HepG2 (cell line): ENCODE results near the gene COL5A1. TPM values are rescaled to one million over a fixed set of nuclear protein-coding genes. Genes with fewer than 3 reads are reported as not detected.

Experiments
- ATAC-seq: fragments of 200-7000 bp; cut with Tn5 transposase; 3 replicates; pipeline ENCODE4 v1.9.1; 2020; ENCODE audit warnings: mild to moderate bottlenecking, moderate library complexity
- BruUV-seq: library from RNA; stranded (reverse); fragments of 400-500 nt; replicated peaks from 2 replicates; lab custom pipeline; 2021; lab: Mats Ljungman, UMichigan
- CTCF ChIA-PET: fragments of 300-600 bp; formaldehyde crosslinking; extraction: SDS; loops from one replicate; lab custom pipeline; 2021; ENCODE audit warnings: low total read pairs, inconsistent platforms, low intra/inter-chr PET ratio; lab: Yijun Ruan, JAX
- POLR2A ChIA-PET: fragments of 350-600 bp; sonication (Branson Sonifier 250); formaldehyde crosslinking; loops from one replicate; lab custom pipeline; 2020; ENCODE audit warnings: antibody characterized with exemption, inconsistent platforms; lab: Yijun Ruan, JAX
- DNase-seq: peaks from one replicate; pipeline ENCODE4 v3.0.0-alpha.2; 2015; ENCODE audit warnings: low spot score
- FAIRE-seq: peaks from 3 replicates; lab custom pipeline; 2011; peaks lifted over from hg19 to GRCh38; lab: Jason Lieb, UNC
- H2AFZ ChIP-seq: one replicate; pipeline ENCODE4 v1.6.1; 2011; ENCODE audit warnings: low read length, inconsistent platforms
- H3K27ac ChIP-seq: fragments of 300-600 bp; 3 replicates; pipeline ENCODE4 v1.8.0; 2011; ENCODE audit warnings: mixed run types, mild to moderate bottlenecking, mixed read lengths, low read length, inconsistent platforms; ENCODE audit not compliant: insufficient read depth; ENCODE audit errors: extremely low read length
- H3K27me3 ChIP-seq, 2 experiments: fragments of 200-600 bp in 1 of 2; 2 replicates in 1 of 2; 3 replicates in 1 of 2; pipeline versions ENCODE4 v1.6.0 to v1.8.0; 2011; ENCODE audit warnings: low read length in 2 of 2, mild to moderate bottlenecking in 2 of 2, moderate library complexity in 2 of 2, inconsistent platforms in 1 of 2; ENCODE audit not compliant: insufficient read depth in 2 of 2, control insufficient read depth in 1 of 2
- H3K36me3 ChIP-seq, 2 experiments: fragments of 200-600 bp in 1 of 2; replicated peaks in 1 of 2; 2 replicates in 1 of 2; 3 replicates in 1 of 2; pipeline versions ENCODE4 v1.5.1 to v1.8.0; 2011; ENCODE audit warnings: low read length in 2 of 2, inconsistent platforms in 1 of 2; ENCODE audit not compliant: insufficient read depth in 2 of 2, control insufficient read depth in 1 of 2
- H3K4me1 ChIP-seq: 2 replicates; pipeline ENCODE4 v1.5.1; 2012; ENCODE audit warnings: low read length, inconsistent platforms; ENCODE audit not compliant: insufficient read depth
- H3K4me2 ChIP-seq: 2 replicates; pipeline ENCODE4 v1.6.0; 2011; ENCODE audit warnings: low read depth, low read length, inconsistent platforms
- H3K4me3 ChIP-seq, 3 experiments: fragments of 200-600 bp in 1 of 3; sonication (generic), shearing (Covaris generic) in 1 of 3; replicated peaks in 1 of 3; 2 replicates each; pipeline ENCODE4 v1.5.1; 2011 to 2016; ENCODE audit warnings: low read length in 3 of 3, inconsistent platforms in 2 of 3, low read depth in 2 of 3, mild to moderate bottlenecking in 2 of 3, control low read depth in 1 of 3, mixed read lengths in 1 of 3; ENCODE audit not compliant: insufficient read depth in 1 of 3
- H3K79me2 ChIP-seq: one replicate; pipeline ENCODE4 v1.6.1; 2011; ENCODE audit warnings: low read length, inconsistent platforms; ENCODE audit not compliant: insufficient read depth
- H3K9ac ChIP-seq: 2 replicates; pipeline ENCODE4 v1.6.0; 2011; ENCODE audit warnings: mild to moderate bottlenecking, low read depth, low read length, inconsistent platforms; ENCODE audit not compliant: insufficient read depth
- H3K9me3 ChIP-seq: 2 replicates; pipeline ENCODE4 v1.5.1; 2012; ENCODE audit warnings: mild to moderate bottlenecking, low read length
- H4K20me1 ChIP-seq: 2 replicates; pipeline ENCODE4 v1.6.0; 2011; ENCODE audit warnings: inconsistent platforms, mild to moderate bottlenecking, low read length, moderate library complexity; ENCODE audit not compliant: insufficient read depth
- DR1 ChIP-seq: sonication (generic); formaldehyde crosslinking; IDR thresholded peaks from 2 replicates; pipeline ENCODE4 v1.8.0; 2021; ENCODE audit warnings: mild to moderate bottlenecking, missing genetic modification reagents, inconsistent platforms
- JUNB ChIP-seq: sonication (generic); formaldehyde crosslinking; IDR thresholded peaks from 2 replicates; pipeline ENCODE4 v1.8.0; 2022; ENCODE audit warnings: missing genetic modification reagents, mild to moderate bottlenecking, borderline replicate concordance
- NR2F1 ChIP-seq, 2 experiments: fragments of 450-650 bp in 1 of 2; formaldehyde crosslinking in 1 of 2; IDR thresholded peaks; 2 replicates each; pipeline versions ENCODE4 v1.5.0 to v1.6.1; 2016 to 2020; ENCODE audit warnings: mild to moderate bottlenecking in 1 of 2, missing compliant biosample characterization in 1 of 2, missing genetic modification reagents in 1 of 2, moderate library complexity in 1 of 2
- SP2 ChIP-seq: sonication (generic); formaldehyde crosslinking; IDR thresholded peaks from 2 replicates; pipeline ENCODE4 v1.5.1; 2020; ENCODE audit warnings: mild to moderate bottlenecking, missing genetic modification reagents
- XRCC5 ChIP-seq: fragments of 200-400 bp; formaldehyde crosslinking; optimal IDR thresholded peaks from 2 replicates; pipeline ENCODE3; 2017; ENCODE audit warnings: mild to moderate bottlenecking, low read length
- ZFP82 ChIP-seq: sonication (generic); formaldehyde crosslinking; IDR thresholded peaks from 2 replicates; pipeline ENCODE4 v1.5.1; 2020; ENCODE audit warnings: mild to moderate bottlenecking, missing genetic modification reagents, borderline replicate concordance
- ZFX ChIP-seq: sonication (generic); formaldehyde crosslinking; IDR thresholded peaks from 2 replicates; pipeline ENCODE4 v1.4.0; 2020; ENCODE audit warnings: mild to moderate bottlenecking, low read depth, missing genetic modification reagents, moderate library complexity
- ZNF136 ChIP-seq: sonication (generic); formaldehyde crosslinking; IDR thresholded peaks from 2 replicates; pipeline ENCODE4 v1.8.1; 2022; ENCODE audit warnings: low read depth, mild to moderate bottlenecking, moderate library complexity, missing genetic modification reagents
- ZNF550 ChIP-seq: sonication (generic); formaldehyde crosslinking; IDR thresholded peaks from 2 replicates; pipeline ENCODE4 v1.4.0; 2020; ENCODE audit warnings: mild to moderate bottlenecking, missing genetic modification reagents, borderline replicate concordance
- ZSCAN30 ChIP-seq: sonication (generic); formaldehyde crosslinking; IDR thresholded peaks from 2 replicates; pipeline ENCODE4 v1.5.0; 2020; ENCODE audit warnings: mild to moderate bottlenecking, missing genetic modification reagents
- WGBS: methylation state at CpG from one replicate; pipeline ENCODE4 v1.1.6; 2017; ENCODE audit warnings: low lambda C conversion rate; 5-methylcytosine and 5-hydroxymethylcytosine counted together
- in situ Hi-C: cut with HindIII; loops from 2 replicates; pipeline ENCODE4 v1.10.0; 2017; ENCODE audit warnings: low pct_unique_long_range_greater_than_20kb; ENCODE audit not compliant: extremely low pct_ligation_motif_present
- intact Hi-C: fragments of 100-400 bp; cut with micrococcal nuclease; formaldehyde crosslinking; loops from one replicate; pipeline ENCODE4 v1.10.0; 2022; ENCODE audit not compliant: unreplicated experiment
- polyA plus RNA-seq, 8 experiments: library from polyadenylated mRNA; depleted of rRNA in 3 of 8; stranded (reverse) in 7 of 8; unstranded in 1 of 8; fragments of >200 nt; fragmentation: Illumina TruSeq in 4 of 8; extraction: Trizol in 4 of 8; gene quantifications; 2 replicates each; pipeline versions ENCODE4 v1.2.1 to v1.2.3, GENCODE V29; 2011 to 2016; ENCODE audit warnings: low read depth in 4 of 8, missing spikeins in 1 of 8, mixed read lengths in 1 of 8; ENCODE audit not compliant: insufficient read depth in 1 of 8
- total RNA-seq, 5 experiments: library from RNA; depleted of rRNA; stranded (reverse); fragments of >200 nt; fragmentation: Illumina TruSeq; extraction: Trizol; gene quantifications; 2 replicates each; pipeline ENCODE4 v1.2.3, GENCODE V29; 2016; ENCODE audit warnings: low read depth in 1 of 5
- TF ChIP-seq, protein P1 (sequence below): sonication (generic); formaldehyde crosslinking; conservative IDR thresholded peaks from 2 replicates; pipeline ENCODE4 v1.4.0; 2020; ENCODE audit warnings: missing genetic modification reagents
- TF ChIP-seq, protein P2 (sequence below): IDR thresholded peaks from 2 replicates; pipeline ENCODE4 v1.6.1; 2016; ENCODE audit warnings: low read depth, control low read depth
- TF ChIP-seq, protein P3 (sequence below): sonication (generic); formaldehyde crosslinking; IDR thresholded peaks from 2 replicates; pipeline ENCODE4; 2020; ENCODE audit warnings: missing genetic modification reagents, mild to moderate bottlenecking, borderline replicate concordance
- TF ChIP-seq, protein P4 (sequence below): IDR thresholded peaks from 2 replicates; pipeline ENCODE4 v1.6.1; 2012; ENCODE audit warnings: inconsistent platforms

Gene COL5A1
- total and polyA plus RNA-seq, 2 of the 13 experiments (the other 11 are each of a cell fraction or from before 2014, with no cell fraction given) = not detected

DNA sequence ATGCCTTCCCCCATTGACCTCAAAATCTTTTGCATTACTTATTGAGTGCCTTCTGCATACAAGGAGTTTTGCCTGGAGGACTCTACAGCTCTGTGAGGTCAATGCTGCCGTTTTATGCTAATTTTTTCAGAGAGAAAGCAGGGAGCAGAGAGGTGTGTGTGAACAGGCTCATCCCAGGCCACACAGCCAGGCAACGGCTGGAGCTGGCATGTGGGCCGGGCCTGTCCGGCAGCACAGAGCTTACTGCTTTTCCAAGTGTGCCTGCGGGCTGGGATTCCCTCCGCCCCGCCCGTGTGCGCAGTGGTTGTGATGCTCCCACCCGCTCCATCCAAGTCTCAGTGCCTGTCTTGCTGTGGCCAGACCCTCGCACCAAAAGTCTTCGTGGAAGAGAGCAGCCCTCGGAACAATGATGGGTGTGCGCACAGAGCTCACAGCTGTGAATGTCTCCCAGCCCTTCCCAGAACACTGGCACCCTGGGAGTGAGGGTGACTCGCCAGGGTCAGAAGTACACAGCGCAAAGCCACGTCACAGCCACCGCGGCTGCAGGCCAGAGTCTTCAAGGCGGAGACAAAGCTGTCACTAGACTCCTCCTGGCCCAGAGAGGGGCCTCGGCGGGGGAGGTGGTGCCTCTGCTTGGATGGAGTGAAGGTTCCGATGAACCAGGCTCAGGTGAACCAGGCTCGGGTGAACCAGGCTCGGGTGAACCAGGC lies 82.8 kb downstream of the COL5A1 start:
- CTCF ChIA-PET = no interaction called here
- no peak overlapping the region for H2AFZ ChIP-seq
- H3K79me2 ChIP-seq = no peaks in the 10 kb centered on the region
- ATAC-seq = no peak
- no peaks in the 10 kb centered on the region for H4K20me1 ChIP-seq
- no peak overlapping the region for H3K4me2 ChIP-seq
- H3K27ac ChIP-seq = no peak overlapping the region
- H3K36me3 ChIP-seq = no peaks in the 10 kb centered on the region
- no peak for DNase-seq
- BruUV-seq = no TSS peak
- WGBS = 22% methylated on average over 4 of the region's 25 CpGs
- no peak overlapping the region for H3K9ac ChIP-seq
- POLR2A ChIA-PET = no interaction called here
- intact Hi-C loops (no loop called here), in situ Hi-C loops (no loop called here)
- no peak for FAIRE-seq
- TF ChIP-seq ZFP82 (CRISPR knock-in tag) (no peak), ZNF550 (CRISPR knock-in tag) (no peak), DR1 (CRISPR knock-in tag) (no peak), SP2 (CRISPR knock-in tag) (no peak), NR2F1 (CRISPR knock-in tag; IDR thresholded peaks at IDR 0.05) (no peak), ZFX (CRISPR knock-in tag) (no peak), XRCC5 (no peak), ZNF136 (CRISPR knock-in tag) (no peak), JUNB (CRISPR knock-in tag) (no peak), ZSCAN30 (CRISPR knock-in tag) (no peak)
- TF ChIP-seq, protein P1, sequence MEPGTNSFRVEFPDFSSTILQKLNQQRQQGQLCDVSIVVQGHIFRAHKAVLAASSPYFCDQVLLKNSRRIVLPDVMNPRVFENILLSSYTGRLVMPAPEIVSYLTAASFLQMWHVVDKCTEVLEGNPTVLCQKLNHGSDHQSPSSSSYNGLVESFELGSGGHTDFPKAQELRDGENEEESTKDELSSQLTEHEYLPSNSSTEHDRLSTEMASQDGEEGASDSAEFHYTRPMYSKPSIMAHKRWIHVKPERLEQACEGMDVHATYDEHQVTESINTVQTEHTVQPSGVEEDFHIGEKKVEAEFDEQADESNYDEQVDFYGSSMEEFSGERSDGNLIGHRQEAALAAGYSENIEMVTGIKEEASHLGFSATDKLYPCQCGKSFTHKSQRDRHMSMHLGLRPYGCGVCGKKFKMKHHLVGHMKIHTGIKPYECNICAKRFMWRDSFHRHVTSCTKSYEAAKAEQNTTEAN = no peak
- TF ChIP-seq, protein P2, sequence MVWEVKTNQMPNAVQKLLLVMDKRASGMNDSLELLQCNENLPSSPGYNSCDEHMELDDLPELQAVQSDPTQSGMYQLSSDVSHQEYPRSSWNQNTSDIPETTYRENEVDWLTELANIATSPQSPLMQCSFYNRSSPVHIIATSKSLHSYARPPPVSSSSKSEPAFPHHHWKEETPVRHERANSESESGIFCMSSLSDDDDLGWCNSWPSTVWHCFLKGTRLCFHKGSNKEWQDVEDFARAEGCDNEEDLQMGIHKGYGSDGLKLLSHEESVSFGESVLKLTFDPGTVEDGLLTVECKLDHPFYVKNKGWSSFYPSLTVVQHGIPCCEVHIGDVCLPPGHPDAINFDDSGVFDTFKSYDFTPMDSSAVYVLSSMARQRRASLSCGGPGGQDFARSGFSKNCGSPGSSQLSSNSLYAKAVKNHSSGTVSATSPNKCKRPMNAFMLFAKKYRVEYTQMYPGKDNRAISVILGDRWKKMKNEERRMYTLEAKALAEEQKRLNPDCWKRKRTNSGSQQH (CRISPR knock-in tag) = no peak
- TF ChIP-seq, protein P3, sequence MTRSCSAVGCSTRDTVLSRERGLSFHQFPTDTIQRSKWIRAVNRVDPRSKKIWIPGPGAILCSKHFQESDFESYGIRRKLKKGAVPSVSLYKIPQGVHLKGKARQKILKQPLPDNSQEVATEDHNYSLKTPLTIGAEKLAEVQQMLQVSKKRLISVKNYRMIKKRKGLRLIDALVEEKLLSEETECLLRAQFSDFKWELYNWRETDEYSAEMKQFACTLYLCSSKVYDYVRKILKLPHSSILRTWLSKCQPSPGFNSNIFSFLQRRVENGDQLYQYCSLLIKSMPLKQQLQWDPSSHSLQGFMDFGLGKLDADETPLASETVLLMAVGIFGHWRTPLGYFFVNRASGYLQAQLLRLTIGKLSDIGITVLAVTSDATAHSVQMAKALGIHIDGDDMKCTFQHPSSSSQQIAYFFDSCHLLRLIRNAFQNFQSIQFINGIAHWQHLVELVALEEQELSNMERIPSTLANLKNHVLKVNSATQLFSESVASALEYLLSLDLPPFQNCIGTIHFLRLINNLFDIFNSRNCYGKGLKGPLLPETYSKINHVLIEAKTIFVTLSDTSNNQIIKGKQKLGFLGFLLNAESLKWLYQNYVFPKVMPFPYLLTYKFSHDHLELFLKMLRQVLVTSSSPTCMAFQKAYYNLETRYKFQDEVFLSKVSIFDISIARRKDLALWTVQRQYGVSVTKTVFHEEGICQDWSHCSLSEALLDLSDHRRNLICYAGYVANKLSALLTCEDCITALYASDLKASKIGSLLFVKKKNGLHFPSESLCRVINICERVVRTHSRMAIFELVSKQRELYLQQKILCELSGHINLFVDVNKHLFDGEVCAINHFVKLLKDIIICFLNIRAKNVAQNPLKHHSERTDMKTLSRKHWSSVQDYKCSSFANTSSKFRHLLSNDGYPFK = no peak
- TF ChIP-seq, protein P4, sequence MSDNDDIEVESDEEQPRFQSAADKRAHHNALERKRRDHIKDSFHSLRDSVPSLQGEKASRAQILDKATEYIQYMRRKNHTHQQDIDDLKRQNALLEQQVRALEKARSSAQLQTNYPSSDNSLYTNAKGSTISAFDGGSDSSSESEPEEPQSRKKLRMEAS = no peak
- no peak overlapping the region for H3K4me3 ChIP-seq
- H3K9me3 ChIP-seq = no peaks in the 10 kb centered on the region
- peaks cover 13 to 44% of the 10 kb centered on the region in 2 experiments for H3K27me3 ChIP-seq
- H3K4me1 ChIP-seq = no peaks in the 10 kb centered on the region
